EH (cell line): ENCODE measurements around the gene ARHGAP26.
A peak's percentile ranks its signal among the peaks of the same experiment; 100 is the strongest.
"Not testable (repeated sequence)": the region's sequence is repeated elsewhere in the genome, so short reads cannot be mapped to it uniquely, and the experiment has no call there.

Source experiments
- DNase-seq: peaks from one replicate; pipeline ENCODE4 v3.0.0-alpha.2; 2015; ENCODE audit warnings: low read depth

ARHGAP26 gene

DNA sequence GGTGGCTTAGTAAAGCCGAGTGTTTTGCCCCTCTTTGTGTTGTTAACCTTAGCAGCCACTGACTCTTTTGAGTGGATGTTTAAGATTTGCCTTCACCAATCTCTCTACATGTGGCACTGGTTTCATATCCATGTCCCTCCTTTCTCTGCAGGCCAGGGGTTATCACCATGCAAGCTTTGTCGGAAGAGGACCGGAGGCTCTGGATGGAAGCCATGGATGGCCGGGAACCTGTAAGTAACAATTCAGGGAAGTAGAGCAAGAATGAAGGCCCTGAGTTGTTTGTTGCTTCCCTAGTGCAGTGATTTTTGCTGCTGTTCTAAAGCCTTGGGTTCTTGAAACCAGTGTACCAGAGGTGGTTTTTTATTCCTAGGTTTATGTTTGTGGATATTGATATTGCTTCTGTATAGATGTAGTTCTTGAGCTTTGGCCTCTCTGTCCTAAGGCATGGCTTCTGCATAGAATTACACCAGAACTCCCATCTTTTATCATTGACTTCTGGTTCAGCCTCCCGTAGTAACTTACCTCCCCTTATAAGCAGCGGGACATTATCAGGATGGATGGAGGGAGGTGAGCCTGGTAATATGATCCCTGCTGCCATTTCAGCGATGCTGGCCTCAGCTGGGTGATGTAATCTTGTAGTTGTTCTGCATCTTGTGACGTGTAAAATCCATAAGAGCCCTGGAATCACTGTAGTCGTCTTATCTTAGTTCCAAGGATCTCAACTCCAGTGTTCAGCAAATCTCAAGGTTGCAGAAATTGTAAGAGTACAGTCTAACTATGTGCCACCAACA is 161.9 kb downstream of the ARHGAP26 start:
- no peak for DNase-seq

DNA sequence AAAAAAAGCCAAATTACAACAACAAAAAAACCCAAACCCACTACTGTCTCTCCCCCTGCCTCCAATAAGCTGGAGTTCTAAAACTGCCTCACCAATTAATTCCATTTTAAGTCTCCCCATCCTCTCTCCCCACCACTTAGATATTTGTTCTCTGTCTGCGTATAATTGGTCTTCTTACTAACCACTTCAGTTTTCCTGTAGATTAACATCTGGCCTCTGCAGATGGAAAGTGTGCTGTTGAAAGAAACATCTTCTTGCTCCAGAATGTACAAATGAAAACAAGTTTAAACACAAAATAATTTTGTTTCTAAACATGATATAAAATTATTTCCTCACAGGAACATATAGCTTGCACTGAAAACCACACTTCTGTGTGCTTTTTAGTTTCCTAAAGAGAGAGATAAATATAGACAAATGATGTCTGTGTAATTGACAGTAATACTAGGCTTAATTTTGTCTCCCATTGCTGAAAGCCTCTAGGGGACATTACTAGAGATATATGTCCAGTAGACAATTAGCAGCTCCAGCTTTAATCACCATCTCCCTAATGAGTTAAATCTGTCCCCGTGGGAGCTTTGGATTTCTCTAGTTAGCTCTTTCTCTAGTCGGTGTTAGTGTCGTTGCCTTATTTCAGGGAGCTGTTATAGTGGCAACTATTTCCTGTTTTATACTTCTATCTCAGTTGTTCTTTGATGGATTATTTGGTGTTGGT is 164.0 kb downstream of the ARHGAP26 start:
- DNase-seq, result no peak

DNA sequence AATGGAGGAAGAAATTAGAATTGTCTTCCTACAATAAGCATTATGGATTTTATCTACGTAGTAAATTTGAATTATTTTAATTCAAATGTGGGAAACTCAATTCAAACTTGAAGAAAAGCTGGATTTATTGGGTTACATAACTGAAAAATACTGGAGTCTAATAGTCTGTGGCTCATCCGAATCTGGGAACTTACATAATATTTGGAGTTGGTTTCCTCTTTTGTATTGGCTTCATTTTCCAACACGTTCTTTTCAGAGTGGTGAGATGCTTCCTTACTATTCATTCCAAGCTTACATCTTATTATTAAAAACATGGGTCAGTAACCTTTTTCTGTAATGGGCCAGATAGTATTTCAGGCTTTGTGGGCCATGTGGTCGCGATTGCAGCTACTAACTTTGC is 164.8 kb downstream of the ARHGAP26 start:
- DNase-seq, result no peak

DNA sequence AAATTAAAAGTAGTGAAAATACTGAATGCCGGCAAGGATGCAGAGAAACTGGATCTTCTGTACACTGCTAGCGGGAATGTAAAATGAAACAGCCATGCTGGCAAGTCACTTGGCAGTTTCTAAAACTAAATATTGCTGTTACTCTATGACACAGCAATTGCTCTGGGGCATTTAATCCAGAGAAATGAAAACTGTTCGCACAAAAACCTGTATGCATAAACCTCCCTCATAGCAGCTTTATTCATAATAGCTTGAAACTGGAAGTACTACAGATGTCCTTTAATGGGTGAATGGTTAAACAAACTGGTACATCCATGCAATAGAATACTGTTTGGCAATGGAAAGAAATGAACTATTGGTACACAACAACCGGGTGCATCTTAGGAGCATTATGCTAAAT is 167.2 kb downstream of the ARHGAP26 start:
- no peak for DNase-seq

DNA sequence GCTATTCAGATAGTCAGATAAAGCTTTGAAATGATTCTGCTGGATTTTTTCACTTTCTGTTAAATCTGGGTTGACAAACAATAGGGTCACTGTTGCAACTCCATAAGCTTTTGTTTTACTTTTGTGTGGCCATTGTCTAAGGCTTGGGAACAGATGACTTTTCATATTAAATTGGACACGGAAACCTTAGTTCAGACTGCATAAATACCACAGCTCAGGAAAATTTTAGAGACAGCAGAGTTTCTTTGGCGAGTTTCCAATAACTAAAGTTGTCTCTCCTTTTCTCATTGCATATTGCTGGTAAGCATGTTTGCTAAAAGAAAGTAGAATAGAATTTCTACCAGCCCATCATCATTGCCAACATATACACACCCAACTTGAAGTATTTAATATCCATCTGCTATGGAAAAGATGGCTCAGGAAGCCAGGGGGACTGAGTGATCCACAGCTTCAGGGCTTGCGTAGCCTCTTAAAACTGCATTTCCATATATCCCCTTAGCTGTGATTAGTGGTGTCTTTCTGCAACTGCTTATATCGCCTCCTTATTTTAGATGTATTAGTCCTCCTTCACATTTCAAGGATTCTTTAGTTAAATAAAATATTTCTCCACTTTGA is 168.2 kb downstream of the ARHGAP26 start:
- DNase-seq, result no peak

DNA sequence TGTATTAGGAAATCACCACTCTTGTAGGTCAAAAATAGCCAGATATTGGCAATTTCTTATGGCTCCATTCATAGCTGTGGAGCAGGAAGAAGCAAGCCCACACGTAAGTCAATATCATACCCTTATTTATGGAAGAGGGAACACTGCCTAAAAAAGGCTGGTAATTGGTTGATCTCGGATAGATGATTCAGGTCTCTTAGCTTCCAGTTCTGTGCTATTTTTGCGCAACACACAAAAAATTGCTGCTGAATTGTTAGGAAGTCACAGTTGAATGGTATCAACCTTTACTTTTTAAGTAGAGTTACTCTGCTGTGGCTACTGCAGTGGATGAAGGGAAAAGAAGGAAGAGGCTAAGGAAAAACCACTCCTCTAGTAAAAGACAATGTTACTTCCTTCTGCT is 168.8 kb downstream of the ARHGAP26 start:
- no peak for DNase-seq

DNA sequence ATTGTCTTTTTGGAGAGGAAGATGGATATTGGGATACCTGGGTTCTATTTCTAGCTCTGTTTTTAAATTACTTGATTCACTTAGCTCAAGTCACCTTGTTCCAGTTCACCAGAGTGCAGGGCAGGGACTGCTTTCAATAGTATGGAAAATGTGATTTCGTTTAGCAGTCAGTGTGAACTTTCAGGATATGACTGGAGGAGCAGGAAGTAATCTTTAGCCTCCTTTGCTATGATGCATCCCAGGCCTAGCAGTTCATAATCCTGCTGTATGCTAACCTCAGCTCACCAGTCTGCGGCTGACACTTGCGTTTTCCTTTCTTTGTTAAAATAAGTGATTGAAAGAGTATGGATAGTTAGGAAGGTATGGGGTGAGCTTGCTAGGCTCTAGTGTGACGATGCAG is 169.7 kb downstream of the ARHGAP26 start:
- DNase-seq, result no peak

DNA sequence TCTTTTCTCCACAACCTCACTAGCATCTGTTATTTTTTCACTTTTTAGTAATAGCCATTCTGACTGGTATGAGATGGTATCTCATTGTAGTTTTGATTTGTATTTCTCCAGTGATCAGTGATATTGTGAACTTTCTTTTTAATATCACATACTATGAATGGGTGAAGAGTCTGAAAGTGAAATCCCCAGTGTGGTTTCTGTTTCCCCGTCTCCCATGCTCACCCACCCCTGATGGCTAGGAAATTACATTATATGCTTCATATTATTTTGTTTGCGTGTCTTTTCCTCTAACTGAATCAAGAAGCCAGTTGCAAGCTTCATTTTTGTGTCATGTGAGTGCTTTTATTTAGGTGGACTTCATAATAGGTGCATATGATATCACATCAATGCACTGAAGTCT is 171.1 kb downstream of the ARHGAP26 start:
- DNase-seq, result no peak

DNA sequence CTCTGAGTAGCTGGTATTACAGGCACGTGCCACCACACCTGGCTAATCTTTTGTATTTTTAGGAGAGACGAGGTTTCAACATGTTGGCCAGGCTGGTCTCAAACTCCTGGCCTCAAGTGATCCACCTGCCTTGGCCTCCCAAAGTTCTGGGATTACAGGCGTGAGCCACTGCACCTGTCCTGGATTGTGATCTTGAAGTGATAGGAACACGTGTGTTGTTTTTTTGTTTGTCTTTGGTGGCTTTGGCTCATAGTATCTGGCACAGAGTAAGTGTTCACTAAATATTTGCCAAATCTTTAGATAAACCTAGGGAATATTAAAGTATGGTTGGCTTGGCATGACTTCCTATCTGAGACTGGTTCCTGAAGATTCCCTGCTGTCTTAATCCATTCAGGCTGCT is 172.7 kb downstream of the ARHGAP26 start:
- DNase-seq, result no peak

DNA sequence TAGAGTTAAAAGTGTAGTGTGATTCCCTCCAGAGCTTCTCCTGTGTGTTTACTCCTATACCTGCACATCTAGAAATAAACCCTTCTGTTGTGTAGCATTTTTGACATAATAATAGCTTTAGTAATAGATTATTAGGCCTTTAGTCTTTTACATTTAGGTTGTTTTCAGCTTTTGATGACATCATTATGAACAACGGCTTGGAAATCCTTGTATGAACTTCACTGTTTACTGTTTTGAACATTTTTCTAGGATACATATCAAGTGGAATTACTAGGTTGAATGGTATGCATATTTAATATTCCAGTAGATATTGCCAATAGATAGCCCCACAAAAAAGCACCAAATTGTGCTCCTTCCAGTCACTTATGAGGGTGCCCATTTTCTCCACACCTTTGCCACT is 174.0 kb downstream of the ARHGAP26 start:
- no peak for DNase-seq

DNA sequence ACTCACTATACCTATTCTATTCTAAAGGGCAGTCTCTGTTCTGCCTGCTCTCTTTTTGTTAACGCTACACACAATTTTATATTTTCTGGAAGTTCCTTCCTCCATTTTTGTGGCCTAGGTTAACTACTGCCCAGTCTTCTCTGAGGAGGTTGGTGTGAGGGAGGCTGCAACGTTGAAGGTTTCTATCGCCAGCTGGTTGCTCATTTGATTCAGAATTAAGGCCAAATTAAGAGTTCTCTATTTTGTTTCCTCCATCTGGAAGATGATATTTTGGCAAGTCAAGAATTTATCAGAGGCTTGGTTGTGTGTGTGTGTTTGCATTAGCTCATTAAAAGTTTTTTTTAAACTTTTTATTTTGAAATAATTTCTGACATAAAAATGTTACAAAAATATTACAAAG is 175.1 kb downstream of the ARHGAP26 start:
- no peak for DNase-seq

DNA sequence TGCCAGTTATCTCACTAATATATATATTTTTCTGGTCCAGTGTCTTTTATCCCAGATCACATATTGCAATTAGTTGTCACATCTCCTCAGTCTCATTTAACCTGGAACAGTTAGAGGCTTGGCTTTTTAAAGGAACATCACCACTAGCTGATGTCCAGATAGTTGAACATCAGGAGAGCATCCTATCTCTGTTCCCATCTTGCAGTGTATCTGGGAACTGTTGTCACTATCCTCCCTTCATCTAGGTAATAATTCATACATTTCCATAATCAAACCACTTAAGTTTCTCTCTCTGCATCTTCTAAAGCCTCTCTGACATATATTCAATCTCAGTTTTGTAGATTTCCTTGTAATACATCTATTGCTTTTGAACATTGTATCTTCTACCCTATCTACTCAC is 175.7 kb downstream of the ARHGAP26 start:
- DNase-seq, result no peak

DNA sequence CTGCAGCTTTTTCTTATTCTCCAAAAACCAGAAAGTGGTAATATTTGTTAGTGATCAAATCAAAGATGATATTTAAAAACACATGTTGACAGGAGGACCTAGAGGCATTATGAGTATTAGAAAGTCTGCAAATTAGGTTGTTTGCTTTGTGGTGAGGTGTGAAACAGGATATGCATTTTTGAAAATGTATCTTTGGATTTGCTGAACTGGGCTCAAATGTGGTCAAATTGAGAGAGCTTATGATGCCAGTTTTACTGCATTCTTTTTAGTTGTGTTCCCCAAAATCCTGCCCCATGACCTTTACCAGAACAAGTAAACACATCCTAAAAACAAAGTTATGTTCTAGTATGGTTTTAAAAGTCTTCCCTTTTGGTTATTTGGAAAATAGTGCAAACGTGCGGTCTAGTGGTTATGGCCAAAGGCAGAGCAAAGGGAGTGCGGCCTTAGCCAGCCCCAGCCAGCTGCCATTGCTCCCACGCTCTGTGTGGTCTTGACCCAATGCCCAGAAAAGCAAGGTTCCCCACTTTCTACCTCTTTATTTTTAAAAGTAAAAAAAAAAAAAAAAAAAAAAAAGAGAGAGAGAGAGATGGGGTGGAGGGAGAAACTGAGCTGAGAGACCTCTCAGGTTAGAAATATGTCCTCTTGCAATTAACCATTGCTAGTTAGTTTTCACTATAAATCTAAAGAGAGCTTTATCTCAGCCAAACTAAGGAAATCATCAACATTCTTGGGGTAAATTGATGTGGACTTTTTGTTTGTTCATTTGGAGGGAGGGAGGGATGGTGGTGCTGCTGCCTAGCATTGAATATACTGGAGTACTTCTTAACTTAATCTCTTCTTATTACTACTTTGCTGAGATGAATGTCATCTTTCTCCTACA is 176.6 kb downstream of the ARHGAP26 start:
- DNase-seq, result no peak

DNA sequence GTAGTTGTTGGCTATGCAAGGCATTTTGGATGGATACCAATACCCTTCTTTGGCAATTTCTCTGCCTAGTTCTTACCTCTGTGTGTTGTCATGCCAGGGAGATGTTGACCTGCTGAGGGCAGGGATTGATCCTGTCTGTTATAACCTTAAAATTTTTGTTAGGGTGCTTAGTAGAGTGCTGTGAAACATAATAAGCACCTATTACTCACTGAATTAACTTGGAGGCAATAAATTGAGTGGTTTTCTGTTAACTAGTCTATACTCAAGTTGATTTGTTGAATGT is 177.2 kb downstream of the ARHGAP26 start:
- no peak for DNase-seq

DNA sequence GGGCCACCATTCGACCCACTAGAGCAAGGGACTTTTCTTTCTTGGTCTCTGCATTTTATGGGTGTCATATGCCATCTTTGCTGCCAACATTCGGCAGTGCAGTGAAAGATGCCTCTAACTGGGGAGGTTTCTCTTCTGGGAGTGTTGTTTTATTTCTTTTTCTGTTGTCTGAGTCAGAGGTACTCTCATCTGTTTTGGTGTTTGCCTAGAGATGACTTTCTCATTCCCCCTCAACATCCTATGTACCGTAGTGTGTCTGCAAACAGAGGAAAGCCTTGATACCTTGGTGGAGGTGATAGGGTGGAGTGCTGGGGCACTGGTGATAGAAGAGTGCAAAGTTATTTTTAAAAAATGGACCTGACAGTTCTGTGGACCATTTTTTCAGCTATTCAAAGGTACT is 182.1 kb downstream of the ARHGAP26 start:
- no peak for DNase-seq

DNA sequence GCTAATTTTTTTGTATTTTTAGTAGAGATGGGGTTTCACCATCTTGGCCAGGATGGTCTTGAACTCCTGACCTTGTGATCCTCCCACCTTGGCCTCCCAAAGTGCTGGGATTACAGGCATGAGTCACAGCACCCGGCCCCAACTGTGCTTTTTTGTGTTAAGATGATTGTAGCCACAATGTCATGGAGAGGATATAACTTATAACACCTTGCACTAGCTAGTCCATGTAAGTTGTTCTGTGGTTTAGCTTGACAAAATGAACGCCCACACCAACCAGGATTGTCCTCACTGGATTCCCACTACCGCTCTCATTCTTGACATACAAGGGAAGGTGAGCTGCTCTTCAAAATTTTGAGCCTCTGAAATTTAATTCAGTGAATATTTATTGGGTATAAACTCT is 182.7 kb downstream of the ARHGAP26 start:
- DNase-seq, result not testable (repeated sequence)

DNA sequence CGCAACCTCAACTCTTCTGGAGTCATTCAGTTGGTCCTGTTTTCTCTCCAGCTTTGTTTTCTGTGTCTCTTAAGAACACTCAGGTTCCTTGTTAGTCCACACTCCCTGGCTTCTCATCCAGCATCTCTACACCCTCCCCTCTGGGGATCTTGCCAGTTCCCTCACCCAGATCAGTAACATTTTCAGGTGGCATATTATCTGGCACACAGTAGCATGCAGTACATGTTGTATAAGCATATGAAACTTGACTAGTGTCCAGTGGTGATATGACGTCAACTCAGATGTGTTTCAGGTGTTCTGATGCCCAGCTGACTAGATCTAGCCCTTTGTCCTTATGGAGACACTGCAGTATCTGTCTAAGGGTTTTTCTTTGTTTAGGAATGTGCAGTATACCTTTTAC is 184.3 kb downstream of the ARHGAP26 start:
- no peak for DNase-seq

DNA sequence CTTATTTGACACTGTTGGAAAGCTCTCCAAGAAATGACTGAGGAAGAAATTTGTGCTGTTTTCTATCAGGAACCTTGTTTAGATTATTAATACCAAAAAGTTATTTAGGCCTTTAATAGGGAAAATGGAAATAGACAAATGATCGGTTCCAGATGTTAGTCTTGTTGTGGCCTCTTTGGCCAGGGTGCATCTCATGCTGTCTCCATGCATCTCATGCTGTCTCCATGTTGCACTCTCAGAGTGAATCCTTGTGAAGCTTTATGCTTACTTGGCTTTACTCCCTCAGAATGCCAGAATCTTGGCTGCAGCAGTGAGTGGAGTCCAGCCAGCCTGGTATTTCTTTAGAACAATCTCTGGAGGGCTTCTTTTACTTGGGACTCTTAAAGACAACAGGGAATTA is 185.5 kb downstream of the ARHGAP26 start:
- no peak for DNase-seq

DNA sequence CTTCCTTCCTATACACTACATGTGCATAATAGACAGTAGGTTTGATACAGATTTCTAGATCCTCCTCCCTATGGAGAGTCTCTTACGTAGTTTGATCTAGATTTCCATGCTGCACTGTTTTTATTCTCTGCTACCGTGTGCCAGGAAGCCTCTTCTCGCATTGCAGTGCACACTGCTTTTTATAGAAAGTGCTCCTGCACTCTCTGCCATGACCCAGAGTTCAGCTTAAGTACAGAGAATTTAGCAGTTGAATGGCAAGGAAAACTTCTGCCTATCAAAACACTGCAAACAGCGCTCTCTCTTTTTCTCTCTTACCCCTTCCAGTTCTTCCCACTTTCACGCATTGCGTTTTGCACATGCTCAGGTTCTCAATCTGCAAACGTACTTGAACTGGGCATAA is 187.4 kb downstream of the ARHGAP26 start:
- DNase-seq, result no peak

DNA sequence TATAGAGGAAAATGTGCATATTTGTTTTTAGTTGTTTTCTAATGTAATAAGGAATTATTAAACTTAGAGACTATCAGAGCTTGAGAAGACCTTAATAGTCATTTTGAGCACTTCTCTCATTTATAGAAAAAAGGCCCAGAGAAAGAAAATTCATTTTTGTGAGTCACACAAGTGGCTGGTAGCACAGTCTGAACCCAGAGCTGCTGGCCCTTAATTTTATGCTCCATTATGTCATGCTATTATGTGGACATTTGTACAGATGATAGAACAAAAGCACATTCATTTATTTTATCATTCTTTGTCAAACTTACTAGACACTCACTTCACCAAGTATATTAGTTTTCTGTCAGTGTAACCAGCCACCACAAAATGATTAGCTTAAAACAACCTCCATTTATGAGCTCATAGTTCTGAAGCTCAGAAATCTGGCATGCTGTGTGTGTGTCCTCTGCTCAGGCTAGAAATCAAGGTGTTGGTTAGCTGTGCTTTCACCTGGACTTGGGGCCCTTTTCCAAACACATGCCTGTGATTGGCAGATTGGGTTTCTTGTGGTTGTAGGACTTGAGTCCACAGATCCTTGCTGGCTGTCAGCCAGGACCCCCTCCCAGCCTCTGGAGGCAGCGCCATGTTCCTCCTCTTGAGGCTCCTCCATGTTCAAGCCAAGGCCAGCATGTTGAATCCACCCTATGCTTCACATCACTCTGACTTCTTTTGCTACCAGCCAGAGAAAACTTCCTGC is 188.9 kb downstream of the ARHGAP26 start:
- DNase-seq, result peak; percentile 29

DNA sequence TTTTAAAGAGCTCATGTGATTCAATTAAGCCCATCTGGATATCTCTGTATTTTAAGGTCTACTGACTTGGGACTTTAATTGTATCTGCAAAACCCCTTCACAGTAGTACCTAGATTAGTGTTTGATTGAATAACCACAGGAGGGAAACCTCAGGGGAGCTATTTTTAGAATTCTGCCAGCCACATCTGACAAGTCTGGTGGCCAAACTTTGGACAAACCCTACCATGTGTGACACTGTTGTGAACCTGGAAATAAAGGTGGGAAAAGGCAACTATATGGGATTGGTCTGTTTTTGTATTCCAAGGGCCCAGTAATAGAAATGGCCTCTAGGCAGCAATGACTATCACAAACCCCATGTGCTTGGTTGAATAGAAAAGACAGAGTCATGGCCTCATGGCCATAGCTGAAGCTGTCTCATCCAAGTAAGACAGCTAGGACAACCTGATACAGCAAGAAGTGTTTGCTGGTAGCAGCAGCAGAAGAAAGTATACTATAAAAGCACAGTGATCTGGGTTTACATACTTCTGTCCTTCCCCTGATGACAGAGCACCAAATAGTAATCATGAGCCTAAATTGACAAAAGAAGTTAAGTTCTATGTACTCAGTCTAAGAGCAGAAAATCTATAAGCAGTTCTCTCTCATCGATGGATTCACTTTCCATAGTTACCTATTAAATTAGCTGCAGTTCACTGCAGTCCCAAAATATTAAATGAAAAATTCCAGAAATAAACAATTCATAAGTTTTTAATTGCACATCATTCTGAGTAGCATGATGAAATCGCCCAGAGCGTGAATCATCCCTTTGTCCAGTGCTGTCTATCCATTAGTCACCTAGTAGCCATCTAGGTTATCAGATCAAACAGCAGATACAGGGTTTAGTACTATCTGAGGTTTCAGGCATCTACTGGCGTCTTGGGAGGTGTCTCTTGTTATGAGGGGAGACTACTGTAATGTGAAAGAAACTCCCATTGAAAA is 189.8 kb downstream of the ARHGAP26 start:
- DNase-seq, result peak; percentile 92
